Panc1 (cell line): ENCODE data around the gene ATP6V0D1.

Experiments
- POLR2AphosphoS5 ChIP-seq: IDR thresholded peaks from 2 replicates; pipeline ENCODE4 v1.6.1; 2012; ENCODE audit warnings: mild to moderate bottlenecking, low read depth, low read length, moderate library complexity
- TF ChIP-seq, protein P1 (sequence below): fragments of 450-650 bp; IDR thresholded peaks from 2 replicates; pipeline ENCODE4 v1.5.1; 2017; ENCODE audit warnings: mild to moderate bottlenecking

DNA sequence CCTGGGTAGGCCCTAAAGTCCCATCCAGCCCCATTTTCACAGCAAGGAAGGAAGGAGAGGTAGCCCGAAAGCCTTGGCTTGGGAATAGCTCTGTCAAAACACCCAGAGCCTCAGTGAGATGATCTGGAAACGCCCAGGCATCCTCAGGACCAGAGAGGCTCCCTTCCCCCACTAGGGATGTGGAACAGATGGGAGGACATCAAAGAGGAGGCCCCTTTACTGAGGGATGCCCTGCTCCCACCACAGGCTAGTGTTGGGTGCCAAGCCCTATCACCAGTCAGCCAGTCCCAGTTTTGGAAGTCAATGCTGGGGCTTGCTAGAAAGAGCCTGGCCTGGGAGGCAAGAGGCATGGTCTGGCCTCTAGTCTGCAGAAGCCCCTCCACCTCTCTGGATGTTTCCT is 92.4 kb downstream of the ATP6V0D1 start:
- TF ChIP-seq, protein P1, sequence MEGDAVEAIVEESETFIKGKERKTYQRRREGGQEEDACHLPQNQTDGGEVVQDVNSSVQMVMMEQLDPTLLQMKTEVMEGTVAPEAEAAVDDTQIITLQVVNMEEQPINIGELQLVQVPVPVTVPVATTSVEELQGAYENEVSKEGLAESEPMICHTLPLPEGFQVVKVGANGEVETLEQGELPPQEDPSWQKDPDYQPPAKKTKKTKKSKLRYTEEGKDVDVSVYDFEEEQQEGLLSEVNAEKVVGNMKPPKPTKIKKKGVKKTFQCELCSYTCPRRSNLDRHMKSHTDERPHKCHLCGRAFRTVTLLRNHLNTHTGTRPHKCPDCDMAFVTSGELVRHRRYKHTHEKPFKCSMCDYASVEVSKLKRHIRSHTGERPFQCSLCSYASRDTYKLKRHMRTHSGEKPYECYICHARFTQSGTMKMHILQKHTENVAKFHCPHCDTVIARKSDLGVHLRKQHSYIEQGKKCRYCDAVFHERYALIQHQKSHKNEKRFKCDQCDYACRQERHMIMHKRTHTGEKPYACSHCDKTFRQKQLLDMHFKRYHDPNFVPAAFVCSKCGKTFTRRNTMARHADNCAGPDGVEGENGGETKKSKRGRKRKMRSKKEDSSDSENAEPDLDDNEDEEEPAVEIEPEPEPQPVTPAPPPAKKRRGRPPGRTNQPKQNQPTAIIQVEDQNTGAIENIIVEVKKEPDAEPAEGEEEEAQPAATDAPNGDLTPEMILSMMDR: no peak
- TF ChIP-seq POLR2AphosphoS5: no peak
